HT1080 (cell line): Measurements from ENCODE around the gene YEATS4. TPM values are rescaled to one million over a fixed set of nuclear protein-coding genes. Genes with fewer than 3 reads are reported as not detected.

Experiments used
- DNase-seq: peaks from one replicate; pipeline ENCODE4 v3.0.0-alpha.2; 2015; ENCODE audit warnings: low read depth
- total RNA-seq: library from RNA; depleted of rRNA; stranded (reverse); fragments of >200 nt; shearing (Covaris generic); gene quantifications from 2 replicates; pipeline ENCODE4 v1.2.3, GENCODE V29; 2014

YEATS4 gene
- total RNA-seq, 1 experiment from 2014 or later = 70.0 TPM

DNA sequence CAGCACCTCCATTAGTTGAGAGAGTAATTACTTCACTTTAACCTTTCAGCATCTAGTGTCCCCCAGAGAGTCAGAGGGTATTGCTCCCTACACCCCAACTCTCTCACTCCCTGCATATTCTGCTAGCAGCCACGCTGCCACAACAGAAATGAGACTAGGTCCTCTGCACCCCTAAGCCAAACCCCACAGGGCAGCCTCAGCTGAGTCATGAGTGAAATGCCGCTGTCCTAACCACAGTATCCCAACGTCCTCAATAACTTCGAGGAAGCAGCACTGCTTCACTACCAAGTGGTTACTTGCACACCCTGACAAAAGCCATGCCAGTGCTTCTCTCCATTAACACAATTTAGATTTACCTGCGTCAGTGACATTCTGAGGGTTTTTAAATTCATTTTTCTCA is 18.2 kb upstream of the YEATS4 start:
- DNase-seq = peak; percentile 44

DNA sequence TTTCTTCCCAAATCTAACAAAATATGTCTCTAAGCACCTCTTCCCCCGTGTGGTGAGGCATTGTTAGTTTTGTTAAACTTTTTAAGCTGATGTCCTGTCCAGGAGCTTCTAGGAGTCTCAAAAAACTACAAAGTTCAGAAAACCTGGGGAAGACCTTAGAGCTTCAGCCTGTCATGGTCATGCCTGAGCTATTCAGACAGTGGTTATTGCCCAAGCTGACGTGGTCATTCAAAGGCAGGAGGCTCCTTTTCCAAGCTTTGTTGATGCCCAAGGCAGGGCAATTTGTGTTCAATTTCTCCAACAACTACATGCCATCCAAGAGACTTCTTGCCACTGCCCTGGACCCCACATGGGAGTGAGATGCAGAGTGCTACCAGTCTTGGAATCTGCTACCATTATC is 17.1 kb upstream of the YEATS4 start:
- no peak for DNase-seq

DNA sequence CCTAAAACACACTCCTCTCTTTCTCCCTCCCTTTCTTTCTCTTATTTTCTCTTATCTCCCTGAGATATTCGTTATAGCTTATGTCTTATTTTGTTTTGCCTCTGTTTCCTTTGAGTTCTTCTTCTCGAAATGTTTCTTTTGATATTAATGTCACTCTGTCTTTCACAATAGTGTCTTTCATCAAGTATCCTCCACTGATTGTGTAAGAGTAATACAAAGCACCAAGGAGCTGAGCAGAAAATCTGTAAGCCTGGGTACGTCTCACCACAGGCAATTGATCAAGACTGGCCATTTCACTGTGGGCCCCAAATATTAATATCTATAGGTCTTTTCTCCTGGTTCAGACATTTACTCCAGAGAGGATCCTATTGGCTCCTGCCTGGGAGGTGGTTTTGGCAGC is 16.2 kb upstream of the YEATS4 start:
- DNase-seq = no peak

DNA sequence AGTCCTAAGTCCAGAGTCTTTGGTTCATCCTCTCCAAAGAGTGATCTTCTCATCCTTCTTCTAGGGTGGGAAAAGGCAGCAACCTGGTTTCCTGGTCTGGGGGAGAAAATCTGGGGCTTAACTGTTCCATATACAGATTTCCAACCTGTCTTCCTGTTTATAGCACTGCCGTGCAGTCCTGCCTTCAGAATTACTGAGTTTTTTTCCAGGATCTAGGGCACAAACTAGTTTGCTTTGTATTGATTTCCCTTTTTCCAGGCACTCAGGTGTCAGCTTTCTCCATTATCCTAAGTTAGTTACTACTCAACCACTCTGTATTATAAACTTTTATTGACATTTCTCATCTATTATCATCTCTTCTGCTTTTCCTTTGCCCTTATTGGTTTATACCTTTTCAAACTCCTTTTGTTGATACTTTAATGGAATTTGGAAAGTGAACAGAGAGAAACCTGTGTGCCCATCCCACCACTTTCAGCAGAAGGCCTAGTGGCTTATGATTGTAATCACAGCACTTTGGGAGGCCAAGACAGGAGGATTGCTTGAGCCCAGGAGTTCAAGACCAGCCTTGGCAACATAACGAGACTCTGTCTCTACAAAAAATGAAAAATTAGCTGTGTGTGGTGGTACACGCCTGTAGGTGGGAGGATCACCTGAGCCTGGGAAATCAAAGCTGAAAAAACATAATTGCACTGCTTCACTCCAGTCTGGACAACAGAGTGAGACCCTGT is 15.5 kb upstream of the YEATS4 start:
- DNase-seq = no peak

DNA sequence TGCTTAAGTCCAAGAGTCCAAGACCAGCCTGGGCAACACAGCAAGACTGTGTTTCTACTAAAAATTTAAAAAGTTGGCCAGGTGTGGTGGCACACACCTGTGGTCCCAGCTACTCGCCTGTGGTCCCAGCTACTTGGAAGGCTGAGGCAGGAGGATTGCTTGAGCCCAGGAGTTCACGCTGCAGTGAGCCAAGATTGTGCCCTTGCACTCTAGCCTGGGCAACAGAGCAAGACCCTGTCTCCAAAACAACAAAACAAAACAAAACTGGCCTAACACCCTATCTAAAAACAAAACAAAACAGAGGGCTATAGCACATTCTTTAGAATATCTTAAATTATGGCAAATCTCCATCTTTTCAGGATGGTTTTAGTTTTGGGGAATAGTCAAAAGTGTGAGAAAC is 14.5 kb upstream of the YEATS4 start:
- no peak for DNase-seq

DNA sequence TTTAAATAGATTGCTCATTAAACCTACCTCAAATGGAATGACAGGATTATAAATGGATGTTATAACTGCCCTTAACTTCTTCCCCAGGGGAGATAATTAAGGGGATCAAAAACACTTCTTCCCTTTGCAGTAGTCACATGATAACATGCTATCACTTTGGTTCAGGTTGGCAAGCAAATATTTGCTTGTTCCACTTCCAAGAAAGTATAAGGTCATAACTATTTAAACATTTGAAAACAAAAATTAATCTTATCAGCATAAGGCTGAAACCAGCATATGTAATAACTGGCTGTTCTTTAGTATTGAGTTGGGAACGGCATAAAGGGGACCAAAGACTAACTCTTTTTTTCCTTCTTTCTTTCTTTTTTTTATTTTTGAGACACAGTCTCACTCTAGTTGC is 13.8 kb upstream of the YEATS4 start:
- DNase-seq = no peak

DNA sequence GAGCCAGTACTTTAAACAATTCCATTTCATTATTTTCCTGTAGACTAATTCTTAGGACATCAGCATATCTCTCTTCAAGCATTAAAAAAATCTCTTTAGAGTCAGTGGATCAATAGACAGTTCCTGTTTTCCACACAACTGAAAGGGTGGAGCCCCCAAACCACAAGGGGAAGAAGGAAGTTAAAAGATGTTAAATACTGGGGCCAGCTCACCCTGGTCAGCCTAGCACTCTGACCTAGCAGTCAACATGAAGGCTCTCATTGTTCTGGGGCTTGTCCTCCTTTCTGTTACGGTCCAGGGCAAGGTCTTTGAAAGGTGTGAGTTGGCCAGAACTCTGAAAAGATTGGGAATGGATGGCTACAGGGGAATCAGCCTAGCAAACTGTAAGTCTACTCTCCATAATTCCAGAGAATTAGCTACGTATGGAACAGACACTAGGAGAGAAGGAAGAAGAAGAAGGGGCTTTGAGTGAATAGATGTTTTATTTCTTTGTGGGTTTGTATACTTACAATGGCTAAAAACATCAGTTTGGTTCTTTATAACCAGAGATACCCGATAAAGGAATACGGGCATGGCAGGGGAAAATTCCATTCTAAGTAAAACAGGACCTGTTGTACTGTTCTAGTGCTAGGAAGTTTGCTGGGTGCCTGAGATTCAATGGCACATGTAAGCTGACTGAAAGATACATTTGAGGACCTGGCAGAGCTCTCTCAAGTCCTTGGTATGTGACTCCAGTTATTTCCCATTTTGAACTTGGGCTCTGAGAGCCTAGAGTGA is 11.2 kb upstream of the YEATS4 start, which contains the start of gene LYZ:
Gene LYZ, plus strand, starts transcription at position 220 of the 777 bp plus-strand sequence. Its CDS starts 28 bp downstream, at position 248.
- DNase-seq = peak; percentile 35

DNA sequence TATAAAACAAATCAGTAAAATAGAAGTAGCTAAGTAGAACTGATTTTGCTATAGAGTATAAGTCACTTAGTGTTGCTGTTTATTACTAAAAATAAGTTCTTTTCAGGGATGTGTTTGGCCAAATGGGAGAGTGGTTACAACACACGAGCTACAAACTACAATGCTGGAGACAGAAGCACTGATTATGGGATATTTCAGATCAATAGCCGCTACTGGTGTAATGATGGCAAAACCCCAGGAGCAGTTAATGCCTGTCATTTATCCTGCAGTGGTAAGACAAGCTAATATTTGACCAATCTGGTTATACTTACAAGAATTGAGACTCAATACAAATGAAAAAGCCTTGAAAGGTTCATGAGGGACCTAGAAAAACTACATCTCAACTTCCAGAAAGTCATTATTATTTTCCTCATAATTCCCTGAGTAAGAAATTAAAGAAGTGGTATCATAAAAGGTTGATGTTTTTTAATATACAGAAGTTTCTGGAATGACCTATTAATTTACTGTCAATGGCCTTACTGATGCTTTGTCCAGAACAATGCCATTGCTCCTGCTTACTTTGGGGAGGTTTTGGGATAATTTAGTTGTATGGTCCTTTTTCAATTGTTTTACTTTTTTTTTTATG is 9.4 kb upstream of the YEATS4 start:
- DNase-seq = no peak

DNA sequence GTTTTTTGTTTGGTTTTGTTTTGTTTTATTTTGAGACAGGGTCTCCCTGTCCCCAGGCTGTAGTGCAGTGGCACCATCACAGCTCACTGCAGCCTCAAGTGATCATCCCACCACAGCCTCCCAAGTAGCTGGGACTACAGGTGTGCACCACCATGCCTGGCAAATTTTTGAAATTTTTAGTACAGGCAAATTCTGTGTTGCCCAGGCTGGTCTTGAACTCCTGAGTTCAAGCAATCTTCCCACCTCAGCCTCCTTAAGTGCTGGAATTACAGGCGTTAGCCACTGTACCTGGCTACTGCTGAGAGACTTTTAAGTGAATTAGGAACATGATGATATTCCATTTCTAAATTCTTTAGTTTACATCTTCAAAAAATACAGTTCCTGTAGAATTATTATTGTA is 8.8 kb upstream of the YEATS4 start:
- no peak for DNase-seq

DNA sequence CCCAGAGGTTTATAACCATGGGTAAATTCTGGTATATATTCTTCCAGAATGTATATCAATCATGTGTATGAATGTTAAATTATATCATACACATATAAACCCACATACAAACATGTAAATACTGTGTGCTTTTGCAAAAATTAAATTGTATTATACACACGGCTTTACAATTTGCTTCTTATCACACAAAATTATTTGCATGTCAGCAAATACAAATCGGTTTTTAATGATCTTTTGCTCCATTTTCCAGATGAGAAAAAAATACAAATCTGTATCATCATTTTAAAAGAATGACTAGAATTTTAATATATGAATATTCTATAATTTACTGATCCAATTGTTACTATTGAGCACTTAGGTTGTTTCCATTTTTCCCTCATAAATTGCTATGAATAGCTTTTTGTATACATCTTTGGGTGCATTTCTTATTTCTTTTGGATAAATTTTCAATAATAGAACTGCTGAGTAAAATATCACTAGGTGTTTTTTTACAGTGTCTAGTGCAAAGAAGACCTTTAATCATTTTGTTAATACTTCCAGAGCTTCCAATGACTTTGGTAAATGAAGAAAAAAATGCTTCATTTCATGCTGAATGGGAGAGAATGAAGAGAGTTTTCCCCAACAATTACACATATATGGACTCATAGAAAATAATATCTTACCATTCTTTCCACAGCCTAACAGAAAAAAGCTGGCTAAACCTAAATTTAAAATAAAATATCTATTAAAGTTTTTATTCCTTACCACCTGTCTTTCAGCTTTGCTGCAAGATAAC is 7.9 kb upstream of the YEATS4 start:
- no peak for DNase-seq

DNA sequence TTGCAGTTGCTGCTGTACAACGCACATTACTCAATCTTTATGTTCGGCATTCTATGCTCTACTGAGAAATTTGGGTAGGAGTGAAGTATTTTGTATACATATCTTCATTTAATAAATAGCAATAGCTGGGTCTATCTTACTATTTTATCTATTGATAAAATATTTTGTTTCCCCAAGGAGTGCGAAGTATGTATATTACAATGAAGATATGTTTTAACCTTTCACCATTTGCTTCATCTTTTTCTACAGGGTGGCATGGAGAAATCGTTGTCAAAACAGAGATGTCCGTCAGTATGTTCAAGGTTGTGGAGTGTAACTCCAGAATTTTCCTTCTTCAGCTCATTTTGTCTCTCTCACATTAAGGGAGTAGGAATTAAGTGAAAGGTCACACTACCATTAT is 6.6 kb upstream of the YEATS4 start:
- no peak for DNase-seq

DNA sequence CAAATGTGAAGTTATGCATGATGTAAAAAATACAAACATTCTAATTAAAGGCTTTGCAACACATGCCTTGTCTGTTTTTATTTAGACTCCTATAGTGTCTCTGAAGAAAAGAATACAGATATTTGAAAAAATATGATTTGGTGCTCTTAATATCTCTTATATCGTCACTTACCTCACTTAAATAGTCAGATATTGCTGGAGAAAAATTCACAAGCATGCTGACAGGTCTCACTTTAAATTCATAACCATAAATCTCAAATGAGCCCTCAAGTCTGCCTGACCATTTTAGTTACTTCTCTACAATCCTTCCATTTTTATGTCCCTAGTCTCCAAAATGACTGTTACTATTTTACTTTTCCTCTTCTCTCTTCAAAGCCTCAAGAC is 5.4 kb upstream of the YEATS4 start:
- DNase-seq = no peak

DNA sequence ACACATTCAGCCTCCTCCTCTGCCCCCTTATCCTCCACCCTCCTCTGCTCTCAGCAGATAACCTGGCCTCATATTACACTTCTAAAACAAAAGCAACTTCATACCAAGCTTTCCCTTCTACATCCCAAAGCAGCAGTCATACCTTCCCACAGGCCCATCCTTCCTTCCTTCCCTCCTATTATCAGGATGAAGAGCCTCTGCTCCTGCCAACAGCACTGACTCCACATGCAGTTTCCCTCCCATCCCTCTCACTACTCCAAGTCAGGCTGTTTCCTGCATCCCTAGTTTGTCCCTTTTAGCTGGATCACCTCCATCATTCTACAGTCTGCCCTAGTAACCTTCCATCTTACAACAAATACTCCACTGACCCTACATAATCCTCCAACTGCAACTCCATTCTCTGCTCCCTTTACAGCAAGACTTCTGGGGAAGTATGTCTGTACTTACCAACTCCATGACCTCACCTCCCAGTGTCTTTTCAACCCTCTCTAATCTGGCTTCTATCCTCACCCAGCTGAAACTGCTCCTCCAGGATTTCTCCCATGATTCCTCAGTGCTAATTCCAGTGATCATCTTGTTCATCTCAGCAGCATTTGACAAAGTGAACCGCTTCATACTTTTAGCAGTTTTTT is 4.9 kb upstream of the YEATS4 start:
- peak; percentile 10 for DNase-seq

DNA sequence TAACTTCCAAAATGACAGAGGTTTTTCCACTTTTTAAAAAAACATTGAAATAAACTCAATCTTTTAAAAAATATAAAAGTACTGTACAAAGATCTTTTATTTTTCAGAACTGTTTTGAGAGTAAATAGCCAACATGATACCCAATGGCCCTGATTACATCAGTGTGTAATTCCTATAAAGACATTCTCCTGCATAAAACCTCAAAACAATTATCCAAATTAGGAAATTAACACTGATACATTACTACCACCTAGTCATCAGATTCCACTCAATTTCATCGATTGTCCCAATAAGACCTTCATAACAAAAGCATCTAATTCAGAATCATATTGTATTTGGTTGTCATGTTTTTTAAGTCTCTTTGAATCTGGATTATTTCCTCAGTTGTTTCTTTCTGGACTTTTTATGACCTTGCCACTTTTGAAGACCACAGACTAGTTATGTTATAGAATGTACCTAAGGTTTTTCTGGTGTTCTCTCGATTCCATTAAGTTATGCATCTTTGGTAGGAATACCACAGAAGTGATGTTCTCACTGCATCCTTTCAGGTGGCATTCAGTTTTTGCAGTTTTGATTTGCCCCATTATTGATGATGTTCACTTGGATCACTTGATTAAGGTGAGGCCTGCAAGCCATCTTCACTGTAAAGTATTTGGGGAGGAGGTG is 4.0 kb upstream of the YEATS4 start:
- DNase-seq = no peak

DNA sequence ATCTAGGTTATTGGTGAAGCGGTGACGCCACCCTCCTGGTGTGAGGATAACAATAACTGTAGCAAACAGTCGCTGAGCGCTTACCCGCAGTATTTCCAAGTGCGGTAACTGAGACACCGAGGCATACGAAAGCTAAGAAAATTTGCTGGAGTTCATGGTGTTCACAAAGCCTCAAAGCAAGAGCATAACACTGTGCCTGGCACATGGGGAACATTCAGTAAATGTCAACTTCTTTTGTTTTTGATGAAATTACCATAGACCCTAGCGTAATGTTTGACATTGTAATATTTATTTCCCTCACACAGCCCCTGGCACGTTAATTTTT is 767 bp downstream of the YEATS4 start:
- DNase-seq = no peak

DNA sequence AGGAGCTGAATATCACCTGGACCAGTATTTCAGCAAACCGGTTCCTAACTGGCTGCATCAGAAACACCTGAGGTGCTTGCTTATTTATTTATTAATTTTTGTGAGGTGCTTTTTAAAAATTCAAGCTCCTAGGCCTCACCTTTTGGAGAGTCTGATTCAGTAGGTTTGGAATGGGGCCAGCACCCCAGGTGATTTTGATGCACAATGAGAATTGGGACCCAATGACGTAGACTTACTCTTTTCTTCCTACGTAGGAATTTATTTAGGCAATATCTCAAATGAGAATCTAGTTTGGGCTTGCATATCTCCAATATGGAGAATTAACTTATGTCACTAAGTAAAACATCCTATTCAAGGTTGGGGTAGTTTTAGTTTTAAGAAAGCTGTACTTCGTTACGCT is 7.3 kb downstream of the YEATS4 start:
- DNase-seq = no peak

DNA sequence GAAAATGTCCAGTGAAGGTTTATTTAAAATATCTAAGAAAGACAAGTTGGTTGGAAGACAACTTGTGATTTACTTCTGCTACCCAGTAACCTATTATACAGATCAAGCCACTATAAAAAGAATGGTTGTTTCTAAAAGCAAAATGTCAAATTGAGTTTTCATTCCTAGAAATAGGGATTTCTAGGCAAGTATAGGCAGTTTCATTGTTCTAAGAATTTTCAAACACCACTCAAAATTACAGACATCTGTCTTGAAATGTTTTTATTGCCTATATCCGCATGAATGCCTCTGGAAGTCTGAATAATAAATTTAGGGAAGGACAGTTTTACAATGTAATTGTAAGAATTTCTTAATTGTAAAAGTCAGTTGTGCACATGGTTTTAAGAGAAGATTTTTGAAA is 8.6 kb downstream of the YEATS4 start:
- DNase-seq = no peak

DNA sequence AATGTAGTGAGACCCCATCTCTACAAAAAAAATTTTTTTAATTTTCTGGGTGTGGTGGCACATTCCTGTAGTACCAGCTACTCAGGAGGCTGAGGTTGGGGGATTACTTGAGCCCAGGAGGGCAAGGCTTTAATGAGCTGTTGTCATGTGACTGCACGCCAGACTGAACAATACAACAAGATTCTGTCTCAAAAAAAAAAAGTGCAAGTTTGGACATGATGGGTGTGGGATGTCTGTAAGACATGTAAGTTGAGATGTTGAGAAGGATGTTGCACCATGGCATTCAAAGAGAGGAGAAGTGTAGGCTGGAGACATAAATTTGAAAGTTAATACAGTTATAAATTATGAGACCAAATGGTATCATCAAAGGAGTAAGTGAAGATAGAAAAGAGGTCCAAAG is 23.5 kb downstream of the YEATS4 start:
- DNase-seq = no peak

DNA sequence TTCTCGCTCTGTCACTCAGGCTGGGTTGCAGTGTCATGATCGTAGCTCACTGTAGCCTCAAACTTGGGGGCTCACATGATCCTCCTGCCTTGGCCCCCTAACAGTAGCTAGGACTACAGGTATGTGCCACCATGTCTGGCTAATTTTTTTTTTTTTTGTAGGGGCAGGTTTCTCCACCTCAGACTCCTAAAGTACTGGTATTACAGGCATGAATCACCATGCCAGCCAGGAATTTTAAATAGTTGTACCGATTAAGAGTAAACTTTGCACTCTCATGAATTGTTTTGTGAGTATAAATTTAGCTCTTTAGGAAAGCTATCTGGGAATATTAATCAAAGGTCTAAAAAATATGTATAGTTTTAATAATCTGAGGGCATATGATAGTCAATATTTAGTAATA is 25.5 kb downstream of the YEATS4 start:
- DNase-seq = no peak

DNA sequence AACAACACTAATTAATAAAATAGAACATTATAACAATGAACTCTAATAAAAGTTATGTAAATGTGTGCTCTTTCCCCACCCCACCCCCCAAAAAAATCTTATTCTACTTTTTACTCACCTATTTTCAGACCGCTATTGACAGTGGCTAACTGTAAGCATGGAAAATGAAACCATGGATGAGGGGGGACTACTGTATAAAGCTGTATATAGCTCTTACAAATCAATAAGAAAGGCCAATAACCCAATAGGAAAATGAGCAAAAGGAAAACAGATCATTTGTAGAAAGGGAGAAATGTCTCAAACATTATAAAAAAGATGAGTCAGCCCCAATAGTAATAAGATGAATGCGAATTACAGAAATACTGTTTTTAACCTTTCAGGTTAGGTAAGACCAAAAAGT is 27.4 kb downstream of the YEATS4 start:
- no peak for DNase-seq

DNA sequence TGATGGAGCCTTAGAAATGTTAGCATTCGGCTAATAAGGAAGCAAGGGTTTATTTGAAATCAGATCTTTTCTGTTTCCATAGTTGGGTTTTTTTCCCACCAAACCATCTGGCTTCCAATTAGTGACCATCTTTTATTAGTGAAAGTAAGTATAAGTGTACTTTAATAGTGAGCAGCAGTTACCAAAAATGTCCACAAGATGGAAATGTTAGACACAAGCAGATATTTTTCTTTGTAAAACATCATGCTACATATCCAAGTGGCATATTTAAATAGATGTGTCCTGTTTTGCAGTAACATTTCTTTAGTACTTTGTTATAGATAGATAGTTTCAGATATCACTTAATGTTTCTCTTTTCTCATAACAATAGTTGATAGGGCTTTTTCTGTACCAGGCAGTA is 28.8 kb downstream of the YEATS4 start:
- DNase-seq = peak; percentile 37
